Fibroblast of mammary gland (primary cell): Measurements from ENCODE around the gene ARHGAP8.

Source experiments
- DNase-seq: peaks from one replicate; pipeline ENCODE4 v3.0.0-alpha.2; 2010; ENCODE audit warnings: low read depth
- H3K4me3 ChIP-seq: 2 replicates; pipeline ENCODE4 v1.5.1; 2011; ENCODE audit warnings: low read depth, mild to moderate bottlenecking, low read length, moderate library complexity; ENCODE audit not compliant: control insufficient read depth
- TF ChIP-seq, protein P1 (sequence below): conservative IDR thresholded peaks from 2 replicates; pipeline ENCODE4 v1.5.1; 2011; ENCODE audit warnings: low read depth, low read length, inconsistent platforms; ENCODE audit not compliant: control insufficient read depth, insufficient read depth

The ARHGAP8 gene

DNA sequence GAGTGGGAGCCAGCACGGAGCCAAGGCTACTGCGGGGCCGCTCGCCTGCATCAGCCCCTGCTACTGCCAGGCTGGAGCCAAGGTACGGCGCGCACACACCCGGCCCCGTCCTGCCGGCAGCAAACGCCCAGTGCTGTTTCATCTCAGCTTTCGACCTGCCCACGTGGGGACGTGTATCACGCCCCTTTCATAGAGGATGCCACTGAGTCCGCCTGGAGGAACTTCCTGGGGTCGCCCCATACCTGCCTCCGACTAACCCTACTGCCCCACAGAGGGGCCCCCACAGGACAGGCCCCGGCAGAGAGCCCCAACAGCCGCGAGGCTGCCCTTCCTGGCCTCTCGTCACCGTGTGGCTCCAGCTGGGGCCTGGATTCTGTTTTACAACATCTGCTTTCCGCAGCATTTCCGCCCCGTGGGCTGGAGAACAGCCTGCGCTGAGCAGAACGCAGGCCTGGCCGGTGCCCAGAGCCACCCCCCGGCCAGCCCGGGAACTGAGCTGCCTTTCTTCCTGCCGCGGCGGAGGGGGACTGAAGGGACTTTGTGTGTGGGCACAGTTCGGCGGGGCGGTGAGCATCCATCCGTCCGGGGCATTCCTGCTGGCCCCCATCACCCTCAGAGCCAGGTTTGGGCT lies 22.9 kb upstream of the ARHGAP8 start:
- H3K4me3 ChIP-seq, result no peak overlapping the region
- TF ChIP-seq, protein P1, sequence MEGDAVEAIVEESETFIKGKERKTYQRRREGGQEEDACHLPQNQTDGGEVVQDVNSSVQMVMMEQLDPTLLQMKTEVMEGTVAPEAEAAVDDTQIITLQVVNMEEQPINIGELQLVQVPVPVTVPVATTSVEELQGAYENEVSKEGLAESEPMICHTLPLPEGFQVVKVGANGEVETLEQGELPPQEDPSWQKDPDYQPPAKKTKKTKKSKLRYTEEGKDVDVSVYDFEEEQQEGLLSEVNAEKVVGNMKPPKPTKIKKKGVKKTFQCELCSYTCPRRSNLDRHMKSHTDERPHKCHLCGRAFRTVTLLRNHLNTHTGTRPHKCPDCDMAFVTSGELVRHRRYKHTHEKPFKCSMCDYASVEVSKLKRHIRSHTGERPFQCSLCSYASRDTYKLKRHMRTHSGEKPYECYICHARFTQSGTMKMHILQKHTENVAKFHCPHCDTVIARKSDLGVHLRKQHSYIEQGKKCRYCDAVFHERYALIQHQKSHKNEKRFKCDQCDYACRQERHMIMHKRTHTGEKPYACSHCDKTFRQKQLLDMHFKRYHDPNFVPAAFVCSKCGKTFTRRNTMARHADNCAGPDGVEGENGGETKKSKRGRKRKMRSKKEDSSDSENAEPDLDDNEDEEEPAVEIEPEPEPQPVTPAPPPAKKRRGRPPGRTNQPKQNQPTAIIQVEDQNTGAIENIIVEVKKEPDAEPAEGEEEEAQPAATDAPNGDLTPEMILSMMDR, result peak; percentile 15
- peak; percentile 66 for DNase-seq

DNA sequence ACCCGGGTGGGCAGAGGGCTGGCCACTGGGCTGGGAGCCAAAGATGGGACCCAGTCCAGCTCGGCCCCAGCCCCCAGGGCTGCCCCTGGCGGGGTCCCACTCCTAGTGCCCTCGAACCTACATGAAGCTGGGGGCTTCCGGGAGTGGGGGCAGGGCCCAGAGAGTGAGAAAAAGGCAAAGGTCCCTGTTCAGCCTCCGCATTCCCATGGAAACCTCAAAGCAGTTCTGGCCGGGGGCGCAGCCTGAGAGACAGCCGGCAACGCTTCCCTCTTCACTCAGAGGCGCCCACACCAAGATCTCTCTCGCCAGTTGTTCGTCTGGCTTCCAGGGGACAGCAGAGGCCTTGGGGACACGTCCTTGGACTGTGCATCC lies 22.4 kb upstream of the ARHGAP8 start:
- no peak overlapping the region for H3K4me3 ChIP-seq
- TF ChIP-seq, protein P1, result no peak
- no peak for DNase-seq

DNA sequence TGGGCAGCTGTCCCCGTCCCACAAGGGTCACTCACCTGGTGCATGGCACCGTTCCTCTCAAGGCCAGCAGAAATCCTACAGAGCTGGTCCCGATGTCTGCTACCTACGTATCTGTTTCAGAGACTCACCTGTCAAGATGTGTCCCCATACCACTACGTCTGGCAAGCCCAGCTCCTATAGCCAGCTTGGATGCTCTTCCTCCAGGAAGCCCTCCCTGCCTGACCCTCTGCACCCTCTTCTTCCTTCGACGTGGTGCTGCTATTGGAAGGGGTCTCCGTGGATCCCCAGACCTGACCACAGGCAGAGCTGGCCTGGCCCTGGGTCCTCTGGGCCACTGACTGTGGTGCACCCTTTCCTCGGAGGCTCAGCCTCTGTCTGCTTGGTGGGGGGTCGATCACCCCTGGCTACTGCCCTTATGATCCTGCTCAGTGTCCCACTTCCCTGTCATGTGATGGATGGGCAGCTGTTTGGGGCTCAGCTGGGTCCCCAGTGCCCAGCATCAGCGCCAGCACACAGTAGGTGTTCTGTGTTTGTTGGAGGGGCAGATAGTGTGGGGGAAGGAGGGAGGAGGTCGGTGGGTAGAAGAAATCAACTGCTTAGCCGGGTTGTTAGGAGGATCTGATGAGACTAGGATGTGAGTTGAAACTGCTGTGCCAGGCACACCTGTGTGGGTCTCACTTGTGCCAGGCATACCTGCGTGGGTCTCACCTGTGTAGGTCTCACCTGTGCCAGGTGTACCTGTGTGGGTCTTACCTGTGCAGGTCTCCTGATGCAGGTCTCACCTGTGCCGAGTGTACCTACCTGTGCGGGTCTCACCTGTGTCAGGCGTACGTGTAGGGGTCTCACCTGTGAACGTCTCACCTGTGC lies 21.7 kb upstream of the ARHGAP8 start:
- DNase-seq, result no peak
- no peak overlapping the region for H3K4me3 ChIP-seq
- TF ChIP-seq, protein P1, result no peak

DNA sequence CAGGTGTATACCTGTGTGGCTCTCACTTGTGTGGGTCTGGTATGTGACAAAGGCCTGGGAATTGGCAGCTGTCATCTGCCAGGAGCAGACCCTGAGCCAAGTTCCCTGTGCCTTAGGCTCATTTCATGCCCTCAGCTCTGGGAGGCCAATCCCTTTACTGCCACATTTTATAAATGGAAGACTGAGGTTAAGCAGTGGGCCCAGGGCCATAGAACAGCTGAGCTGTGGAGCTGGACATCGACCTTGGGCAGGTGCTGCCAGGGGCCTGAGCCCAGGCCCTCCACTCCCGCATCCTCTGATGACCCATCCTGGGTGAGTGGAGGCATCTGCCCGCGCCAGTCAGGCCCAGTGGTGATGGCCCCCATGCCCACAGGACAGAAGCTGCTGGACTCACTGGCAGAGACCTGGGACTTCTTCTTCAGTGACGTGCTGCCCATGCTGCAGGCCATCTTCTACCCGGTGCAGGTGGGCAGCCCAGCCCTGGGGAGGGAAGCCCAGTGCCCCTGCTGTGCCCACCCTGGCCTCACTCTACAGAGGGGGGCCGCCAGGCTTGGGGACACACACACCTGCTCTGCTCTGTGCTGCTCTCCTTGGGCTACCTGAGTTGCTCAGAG lies 20.9 kb upstream of the ARHGAP8 start:
- H3K4me3 ChIP-seq, result no peak overlapping the region
- DNase-seq, result no peak

GRCh38 chr22:44732017-44732561 lies 20.3 kb upstream of the ARHGAP8 start:
- H3K4me3 ChIP-seq, result no peak overlapping the region
- TF ChIP-seq, protein P1, result no peak
- no peak for DNase-seq

More for the DNA sequence above, 20.9 kb upstream of the ARHGAP8 start:
- TF ChIP-seq, protein P1, result no peak

GRCh38 chr22:44732661-44733060 lies 19.7 kb upstream of the ARHGAP8 start:
- no peak overlapping the region for H3K4me3 ChIP-seq
- TF ChIP-seq, protein P1, result no peak
- no peak for DNase-seq
